ENCODE data around the gene DCTPP1.
"Not testable (repeated sequence)": the region's sequence is repeated elsewhere in the genome, so short reads cannot be mapped to it uniquely, and the experiment has no call there.

DCTPP1 gene

GRCh38 chr16:30459456-30459855 is 29.6 kb upstream of the DCTPP1 start:
- TF ChIP-seq CTCF (IDR thresholded peaks at IDR 0.05; ENCODE audit: insufficient read depth, low read length, poor library complexity, severe bottlenecking) = no peak
- Histone ChIP-seq H3K4me3 (replicated peaks; ENCODE audit: low read depth, low read length) (no peak overlapping the region), H3K27me3 (replicated peaks; ENCODE audit: control insufficient read depth, insufficient read depth, low read length) (no peaks in the 10 kb centered on the region), H3K36me3 (ENCODE audit: control insufficient read depth, insufficient read depth, low read length) (no peaks in the 10 kb centered on the region)
- DNase-seq (ENCODE audit: extremely low read depth, insufficient read length) = no peak

- Histone ChIP-seq H3K36me3 (ENCODE audit: control insufficient read depth, insufficient read depth, low read length) (no peaks in the 10 kb centered on the region), H3K27me3 (replicated peaks; ENCODE audit: control insufficient read depth, insufficient read depth, low read length) (no peaks in the 10 kb centered on the region), H3K4me3 (replicated peaks; ENCODE audit: low read depth, low read length) (no peak overlapping the region; the same call in 1 of the 2 replicates)
- no peak for TF ChIP-seq CTCF (IDR thresholded peaks at IDR 0.05; ENCODE audit: insufficient read depth, low read length, poor library complexity, severe bottlenecking)
- peak; percentile 90 for DNase-seq (ENCODE audit: extremely low read depth, insufficient read length)
Observed at GRCh38 chr16:30458561-30459394, 28.9 kb upstream of the DCTPP1 start.

GRCh38 chr16:30457743-30458560 is 28.1 kb upstream of the DCTPP1 start:
- H3K36me3 ChIP-seq (ENCODE audit: control insufficient read depth, insufficient read depth, low read length) = no peaks in the 10 kb centered on the region

GRCh38 chr16:30457256-30457655 is 27.4 kb upstream of the DCTPP1 start:
- Histone ChIP-seq H3K4me3 (replicated peaks; ENCODE audit: low read depth, low read length) (no peak overlapping the region), H3K36me3 (ENCODE audit: control insufficient read depth, insufficient read depth, low read length) (no peaks in the 10 kb centered on the region), H3K27me3 (replicated peaks; ENCODE audit: control insufficient read depth, insufficient read depth, low read length) (no peaks in the 10 kb centered on the region)
- no peak for DNase-seq (ENCODE audit: extremely low read depth, insufficient read length)
- TF ChIP-seq CTCF (IDR thresholded peaks at IDR 0.05; ENCODE audit: insufficient read depth, low read length, poor library complexity, severe bottlenecking) = no peak

More at GRCh38 chr16:30457743-30458560, 28.1 kb upstream of the DCTPP1 start:
- no peak overlapping the region for H3K4me3 ChIP-seq (replicated peaks; ENCODE audit: low read depth, low read length)
- H3K27me3 ChIP-seq (replicated peaks; ENCODE audit: control insufficient read depth, insufficient read depth, low read length) = no peaks in the 10 kb centered on the region
- no peak for TF ChIP-seq CTCF (IDR thresholded peaks at IDR 0.05; ENCODE audit: insufficient read depth, low read length, poor library complexity, severe bottlenecking)
- DNase-seq (ENCODE audit: extremely low read depth, insufficient read length) = no peak

- TF ChIP-seq CTCF (IDR thresholded peaks at IDR 0.05; ENCODE audit: insufficient read depth, low read length, poor library complexity, severe bottlenecking) = no peak
- Histone ChIP-seq H3K36me3 (ENCODE audit: control insufficient read depth, insufficient read depth, low read length) (no peaks in the 10 kb centered on the region), H3K4me3 (replicated peaks; ENCODE audit: low read depth, low read length) (no peak overlapping the region), H3K27me3 (replicated peaks; ENCODE audit: control insufficient read depth, insufficient read depth, low read length) (no peaks in the 10 kb centered on the region)
- no peak for DNase-seq (ENCODE audit: extremely low read depth, insufficient read length)
Observed at GRCh38 chr16:30456302-30456701, 26.5 kb upstream of the DCTPP1 start.

- not testable (repeated sequence) for H3K4me3 ChIP-seq (replicated peaks; ENCODE audit: low read depth, low read length); H3K36me3 ChIP-seq (ENCODE audit: control insufficient read depth, insufficient read depth, low read length); DNase-seq (ENCODE audit: extremely low read depth, insufficient read length); H3K27me3 ChIP-seq (replicated peaks; ENCODE audit: control insufficient read depth, insufficient read depth, low read length)
Observed at GRCh38 chr16:30452709-30453580, 23.1 kb upstream of the DCTPP1 start.
